Loucy (cell line): ENCODE results near the gene WDR45B.

Experiments
- H2AFZ ChIP-seq: fragments of 200-600 bp; sonication (generic); 2 replicates; pipeline ENCODE4 v1.6.0; 2016; ENCODE audit warnings: antibody characterized with exemption, mild to moderate bottlenecking, low read length, moderate library complexity
- H3F3A ChIP-seq: fragments of 200-600 bp; 2 replicates; pipeline ENCODE4 v1.6.0; 2016; ENCODE audit warnings: antibody characterized with exemption, low read depth, mild to moderate bottlenecking
- H3K27me3 ChIP-seq: fragments of 200-600 bp; sonication (generic); 2 replicates; pipeline ENCODE4 v1.6.1; 2014; ENCODE audit warnings: low read length, mild to moderate bottlenecking; ENCODE audit not compliant: insufficient read depth, poor library complexity, severe bottlenecking
- H3K36me3 ChIP-seq: fragments of 200-600 bp; sonication (generic); 2 replicates; pipeline ENCODE4 v1.6.1; 2016; ENCODE audit warnings: low read length; ENCODE audit not compliant: insufficient read depth
- H3K4me1 ChIP-seq: fragments of 200-600 bp; sonication (generic); 2 replicates; pipeline ENCODE4 v1.5.1; 2014; ENCODE audit warnings: low read length, mild to moderate bottlenecking; ENCODE audit not compliant: insufficient read depth, poor library complexity, severe bottlenecking
- H3K4me2 ChIP-seq: fragments of 200-600 bp; sonication (generic); 2 replicates; pipeline ENCODE4 v1.6.0; 2014; ENCODE audit warnings: antibody characterized with exemption, low read length, low read depth, mild to moderate bottlenecking; ENCODE audit not compliant: poor library complexity, severe bottlenecking
- H3K4me3 ChIP-seq: fragments of 200-600 bp; sonication (generic); 2 replicates; pipeline ENCODE4 v1.5.1; 2014; ENCODE audit warnings: low read length, mild to moderate bottlenecking, mixed read lengths; ENCODE audit not compliant: poor library complexity, severe bottlenecking
- H3K79me2 ChIP-seq: fragments of 200-600 bp; sonication (generic); 2 replicates; pipeline ENCODE4 v1.6.1; 2014; ENCODE audit warnings: low read length; ENCODE audit not compliant: insufficient read depth
- H3K9ac ChIP-seq: fragments of 200-600 bp; sonication (generic); 2 replicates; pipeline ENCODE4 v1.6.0; 2014; ENCODE audit warnings: mild to moderate bottlenecking, low read depth, low read length, moderate library complexity; ENCODE audit not compliant: poor library complexity, severe bottlenecking
- H3K9me2 ChIP-seq: fragments of 200-600 bp; sonication (generic); replicated peaks from 2 replicates; pipeline ENCODE4 v1.6.1; 2016; ENCODE audit warnings: low read depth, low read length, mixed read lengths
- H3K9me3 ChIP-seq: fragments of 200-600 bp; sonication (generic); 2 replicates; pipeline ENCODE4 v1.6.1; 2014; ENCODE audit warnings: mild to moderate bottlenecking, antibody characterized with exemption, low read length, low read depth; ENCODE audit not compliant: insufficient read depth
- H4K20me1 ChIP-seq: fragments of 200-600 bp; sonication (generic); 2 replicates; pipeline ENCODE4 v1.6.0; 2014; ENCODE audit warnings: antibody characterized with exemption, low read length, mild to moderate bottlenecking; ENCODE audit not compliant: insufficient read depth, poor library complexity, severe bottlenecking
- CTCF ChIP-seq: fragments of 200-600 bp; sonication (generic); conservative IDR thresholded peaks from 2 replicates; pipeline ENCODE4 v1.5.1; 2014; ENCODE audit warnings: mild to moderate bottlenecking, antibody characterized with exemption, low read length
- EZH2phosphoT487 ChIP-seq: fragments of 200-600 bp; IDR thresholded peaks from 2 replicates; pipeline ENCODE4 v1.6.1; 2018; ENCODE audit warnings: antibody characterized with exemption, mild to moderate bottlenecking, moderate library complexity, borderline replicate concordance

WDR45B gene

GRCh38 chr17:82615084-82616020, 32.9 kb downstream of the WDR45B start:
- H3F3A ChIP-seq, result no peaks in the 10 kb centered on the region; the same call in 1 of the 2 replicates
- H3K4me1 ChIP-seq, result no peaks in the 10 kb centered on the region
- no peaks in the 10 kb centered on the region for H3K79me2 ChIP-seq
- H2AFZ ChIP-seq, result no peak overlapping the region
- no peak overlapping the region for H3K9ac ChIP-seq
- no peaks in the 10 kb centered on the region for H3K27me3 ChIP-seq
- TF ChIP-seq CTCF, result peak; percentile 43
- TF ChIP-seq EZH2phosphoT487, result no peak
- H3K36me3 ChIP-seq, result peaks cover 68% of the 10 kb centered on the region; the same call in 1 of the 2 replicates
- H3K9me3 ChIP-seq, result no peaks in the 10 kb centered on the region
- no peaks in the 10 kb centered on the region for H3K9me2 ChIP-seq
- H3K4me2 ChIP-seq, result no peak overlapping the region
- no peak overlapping the region for H3K4me3 ChIP-seq
- no peaks in the 10 kb centered on the region for H4K20me1 ChIP-seq

- Histone ChIP-seq H4K20me1 (no peaks in the 10 kb centered on the region), H3K9ac (no peak overlapping the region), H3K4me1 (no peaks in the 10 kb centered on the region), H3F3A (no peaks in the 10 kb centered on the region; the same call in 1 of the 2 replicates), H3K79me2 (no peaks in the 10 kb centered on the region), H3K9me3 (no peaks in the 10 kb centered on the region), H3K27me3 (no peaks in the 10 kb centered on the region), H2AFZ (no peak overlapping the region), H3K36me3 (peaks cover 56% of the 10 kb centered on the region; the same call in 1 of the 2 replicates), H3K4me2 (no peak overlapping the region), H3K9me2 (no peaks in the 10 kb centered on the region), H3K4me3 (no peak overlapping the region)
- TF ChIP-seq EZH2phosphoT487 (no peak), CTCF (no peak)
These were observed 34.1 kb downstream of the WDR45B start for GRCh38 chr17:82614095-82614631.

- Histone ChIP-seq H3F3A (no peaks in the 10 kb centered on the region; the same call in 1 of the 2 replicates), H3K79me2 (no peaks in the 10 kb centered on the region), H3K9me3 (no peaks in the 10 kb centered on the region), H3K4me2 (no peak overlapping the region), H4K20me1 (no peaks in the 10 kb centered on the region), H3K9ac (no peak overlapping the region), H3K4me1 (no peaks in the 10 kb centered on the region), H3K36me3 (peaks cover 50% of the 10 kb centered on the region; the same call in 1 of the 2 replicates), H3K9me2 (no peaks in the 10 kb centered on the region), H3K27me3 (no peaks in the 10 kb centered on the region), H2AFZ (no peak overlapping the region), H3K4me3 (no peak overlapping the region)
- no peak for TF ChIP-seq CTCF
- TF ChIP-seq EZH2phosphoT487, result no peak
These were observed 34.8 kb downstream of the WDR45B start for GRCh38 chr17:82613283-82614094.
